SIG-M5 treated with dmso at 0.1 percent for 504 hours (cell line): ENCODE results near the gene MAP3K1.
"Not testable (repeated sequence)": the region's sequence is repeated elsewhere in the genome, so short reads cannot be mapped to it uniquely, and the experiment has no call there.

Experiments
- DNase-seq: peaks from one replicate; lab custom pipeline; 2025; ENCODE audit not compliant: unreplicated experiment; lab: John Stamatoyannopoulos, UW

MAP3K1 gene

DNA sequence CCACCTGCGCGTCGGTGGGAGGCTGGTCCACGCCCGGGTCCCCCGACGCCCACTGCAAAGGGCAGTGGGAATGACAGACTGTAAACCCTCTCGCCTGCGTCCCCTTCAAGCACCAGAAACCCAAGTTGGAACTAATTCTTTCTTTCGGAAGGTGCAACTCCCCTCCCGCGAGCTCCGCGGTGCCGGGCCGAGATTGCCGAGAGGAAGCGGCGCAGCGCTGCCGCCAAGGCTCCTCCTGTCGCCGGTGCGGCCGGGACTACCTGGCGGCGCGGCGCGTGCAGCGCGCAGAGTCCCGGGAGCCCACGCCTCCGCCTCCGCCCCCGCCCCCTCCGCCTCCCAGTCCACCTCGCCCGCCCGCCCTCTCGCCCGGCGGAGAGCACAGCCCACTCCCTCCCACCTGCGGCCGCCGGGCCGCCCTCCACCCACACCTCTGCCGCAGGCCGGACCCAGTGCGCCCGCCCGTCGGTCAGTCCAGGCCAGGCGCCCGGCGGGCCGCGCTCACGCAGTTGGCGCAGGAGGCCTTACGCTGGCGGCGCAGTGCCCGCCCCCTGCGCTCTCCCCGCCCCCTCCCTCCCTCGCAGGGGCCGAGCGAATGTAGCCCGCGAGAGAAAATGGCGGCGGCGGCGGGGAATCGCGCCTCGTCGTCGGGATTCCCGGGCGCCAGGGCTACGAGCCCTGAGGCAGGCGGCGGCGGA is at the start of gene MAP3K1:
MAP3K1 (plus strand) TSS at position 587 of the 695 bp plus-strand sequence; CDS start at position 612, 25 bp downstream.
- DNase-seq: peak; percentile 67

DNA sequence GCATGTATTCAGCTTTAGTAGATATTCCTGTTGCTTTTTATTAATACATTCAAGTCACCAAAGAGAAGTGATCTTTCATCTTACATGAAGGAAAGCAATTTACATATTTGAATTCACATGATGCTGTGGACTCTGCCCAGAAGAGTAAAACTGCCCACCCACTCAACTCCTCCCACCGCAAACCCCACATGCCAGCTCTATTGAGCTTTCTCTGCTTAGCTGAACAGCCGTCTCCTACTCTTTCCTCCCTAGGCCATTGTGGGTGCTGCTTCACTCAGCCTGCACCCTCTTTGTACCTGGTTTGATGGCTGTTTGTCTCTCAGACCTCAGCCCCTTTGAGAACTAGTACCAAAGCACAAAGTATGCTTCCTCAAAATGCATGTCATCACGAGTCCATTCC is 48.4 kb upstream of the MAP3K1 start:
- DNase-seq: no peak

DNA sequence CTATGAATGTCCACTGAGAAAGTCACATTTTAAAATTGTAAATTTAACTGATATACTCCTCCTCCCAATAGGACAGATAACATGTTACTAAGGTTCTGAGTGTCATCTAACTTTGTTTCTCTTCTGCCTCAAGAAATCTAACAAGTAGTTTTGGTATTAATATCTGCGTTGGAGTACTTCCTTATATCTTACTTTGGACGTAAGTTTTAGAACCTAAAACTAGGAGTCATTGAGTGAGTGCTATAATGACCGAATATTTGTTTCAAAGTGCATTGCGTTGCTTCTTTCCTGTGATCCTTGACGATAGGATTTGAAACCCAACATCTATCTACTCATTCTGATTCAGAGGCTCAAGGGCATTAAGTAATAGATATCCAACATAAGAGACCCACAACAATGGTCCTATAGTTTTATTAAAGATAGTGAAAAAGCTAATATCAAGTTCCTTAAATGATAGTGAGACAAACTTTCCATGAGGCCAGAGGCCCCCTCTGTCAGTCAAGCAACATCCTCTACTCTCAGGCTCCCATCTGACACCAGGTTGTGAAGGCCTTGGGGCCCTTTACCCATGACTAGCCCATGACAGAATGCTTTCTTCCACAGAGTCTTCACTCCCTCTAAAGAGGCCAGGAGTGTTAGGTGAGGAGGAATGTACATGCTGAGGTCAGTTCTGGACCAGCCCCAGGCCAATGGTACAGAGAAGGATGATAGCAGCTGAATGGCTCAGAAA is 45.3 kb upstream of the MAP3K1 start:
- no peak for DNase-seq

DNA sequence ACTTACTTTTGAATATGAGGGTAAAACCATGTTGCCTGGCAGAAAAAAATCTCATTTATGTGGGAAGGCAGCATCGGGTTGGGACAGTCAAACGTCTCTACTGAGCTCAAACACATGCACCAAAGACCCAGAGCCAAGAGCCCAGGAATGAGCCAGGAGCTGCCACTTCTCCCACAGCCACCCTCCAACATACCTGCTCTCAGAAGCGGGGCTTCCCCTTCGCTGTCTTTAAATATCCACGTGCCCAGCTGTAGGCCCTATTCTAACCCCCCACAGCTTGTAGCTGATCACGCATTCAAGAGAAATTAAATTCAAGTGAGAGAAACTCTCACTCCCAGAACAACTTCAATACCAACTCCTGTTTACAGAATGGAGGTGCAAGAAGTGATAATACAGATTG is 42.6 kb upstream of the MAP3K1 start:
- no peak for DNase-seq

DNA sequence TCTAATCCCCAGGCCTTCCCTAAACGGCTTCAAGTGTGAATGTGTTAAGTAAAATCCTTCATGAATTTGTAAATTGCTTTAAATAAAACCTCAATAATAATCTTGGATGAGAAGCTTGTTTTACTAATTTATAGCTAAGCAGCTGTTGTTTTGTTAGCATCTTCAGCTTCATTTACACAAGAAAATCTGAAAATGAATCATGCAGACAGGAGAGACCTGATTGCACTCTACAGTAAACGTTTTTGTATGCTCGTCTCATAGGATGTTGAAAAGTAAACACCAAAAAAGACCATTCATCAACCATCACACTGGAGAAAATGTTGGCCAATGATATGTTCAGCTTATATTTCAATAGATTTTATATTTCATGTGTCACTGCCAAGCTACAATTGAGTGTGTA is 40.4 kb upstream of the MAP3K1 start:
- no peak for DNase-seq

DNA sequence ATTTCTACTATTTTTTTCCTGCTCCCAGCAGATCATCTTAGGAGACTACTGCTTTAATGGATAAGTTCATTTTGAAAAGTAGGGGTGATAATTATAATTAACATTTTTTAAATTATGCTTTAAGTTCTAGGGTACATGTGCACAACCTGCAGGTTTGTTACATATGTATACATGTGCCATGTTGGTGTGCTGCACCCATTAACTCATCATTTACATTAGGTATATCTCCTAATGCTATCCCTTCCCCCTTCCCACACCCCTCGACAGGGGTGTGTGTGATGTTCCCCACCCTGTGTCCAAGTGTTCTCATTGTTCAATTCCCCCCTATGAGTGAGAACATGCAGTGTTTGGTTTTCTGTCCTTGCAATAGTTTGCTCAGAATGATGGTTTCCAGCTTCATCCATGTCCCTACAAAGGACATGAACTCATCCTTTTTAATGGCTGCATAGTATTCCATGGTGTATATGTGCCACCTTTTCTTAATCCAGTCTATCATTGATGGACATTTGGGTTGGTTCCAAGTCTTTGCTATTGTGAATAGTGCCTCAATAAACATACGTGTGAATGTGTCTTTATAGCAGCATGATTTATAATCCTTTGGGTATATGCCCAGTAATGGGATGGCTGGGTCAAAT is 39.0 kb upstream of the MAP3K1 start:
- DNase-seq: not testable (repeated sequence)

DNA sequence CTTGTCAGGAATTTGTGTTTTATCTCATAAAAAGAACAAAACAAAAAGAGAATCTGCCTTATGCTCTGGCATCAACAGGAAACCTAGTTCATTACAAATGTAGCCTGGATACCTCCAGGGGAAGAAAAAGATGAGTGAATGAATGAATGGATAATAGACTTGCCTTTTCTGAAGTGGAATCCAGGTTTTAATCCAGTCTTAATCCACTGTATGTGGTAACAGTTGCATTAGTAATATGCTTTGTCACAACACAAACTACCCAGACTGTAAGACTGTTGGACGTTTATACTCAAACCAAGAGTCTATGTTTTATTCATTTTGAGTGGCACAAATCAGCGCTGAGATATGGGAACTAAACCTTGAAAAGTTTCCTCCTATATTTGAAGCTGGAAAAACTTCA is 32.1 kb upstream of the MAP3K1 start:
- no peak for DNase-seq

DNA sequence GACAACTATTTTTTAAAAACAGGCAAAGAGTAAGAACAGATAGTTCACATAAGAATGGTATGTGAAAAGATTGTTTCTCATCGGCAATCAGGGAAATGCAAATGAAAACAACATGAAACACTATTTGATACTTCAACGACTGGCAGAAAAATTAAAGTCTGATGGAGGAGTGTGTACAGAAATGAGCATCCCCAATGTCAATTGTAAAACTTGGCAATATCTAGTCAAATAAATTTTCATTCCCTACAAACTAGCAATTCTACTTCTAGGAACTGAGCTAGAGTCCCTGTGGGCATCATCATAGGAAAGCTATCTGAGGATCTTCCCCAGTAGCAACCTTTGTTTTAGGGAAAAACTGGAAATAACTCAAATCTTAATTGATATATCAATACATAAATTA is 29.0 kb upstream of the MAP3K1 start:
- DNase-seq: no peak

DNA sequence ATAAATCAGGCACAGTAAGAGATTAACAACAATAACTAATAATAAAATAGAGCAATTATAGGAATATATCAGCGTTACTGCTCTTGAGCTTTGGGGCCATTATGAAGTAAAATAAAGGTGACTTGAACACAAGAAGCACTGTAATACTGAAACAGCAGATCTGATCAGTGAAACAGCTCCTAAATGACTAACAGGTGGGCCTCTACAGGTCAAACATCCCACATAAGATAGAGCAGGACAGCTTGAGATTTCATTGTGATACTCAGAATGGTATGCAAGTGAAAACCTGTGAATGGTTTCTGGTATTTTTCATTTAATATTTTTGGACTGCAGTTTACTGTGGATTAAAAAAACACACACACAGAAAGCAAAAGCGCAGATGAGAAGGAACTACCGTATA is 24.0 kb upstream of the MAP3K1 start:
- DNase-seq: no peak

DNA sequence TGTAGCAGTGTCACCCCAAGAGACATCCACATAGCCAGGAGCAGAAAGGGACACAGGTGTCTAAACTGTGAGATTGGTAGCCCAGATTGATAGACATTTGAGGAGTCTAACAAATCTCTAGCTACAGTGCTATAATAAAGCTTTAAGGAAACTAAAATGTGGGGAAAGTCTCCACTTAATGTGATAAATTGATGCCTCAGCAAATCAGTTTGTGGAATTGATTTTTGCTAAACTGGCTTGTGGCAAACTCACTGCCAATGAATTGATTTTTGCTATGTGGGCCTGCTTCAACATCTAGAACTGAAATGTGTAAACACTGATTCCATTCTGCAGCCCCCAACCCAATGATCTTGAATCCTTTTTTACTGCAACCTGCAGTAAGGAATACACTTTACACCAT is 16.8 kb upstream of the MAP3K1 start:
- no peak for DNase-seq

DNA sequence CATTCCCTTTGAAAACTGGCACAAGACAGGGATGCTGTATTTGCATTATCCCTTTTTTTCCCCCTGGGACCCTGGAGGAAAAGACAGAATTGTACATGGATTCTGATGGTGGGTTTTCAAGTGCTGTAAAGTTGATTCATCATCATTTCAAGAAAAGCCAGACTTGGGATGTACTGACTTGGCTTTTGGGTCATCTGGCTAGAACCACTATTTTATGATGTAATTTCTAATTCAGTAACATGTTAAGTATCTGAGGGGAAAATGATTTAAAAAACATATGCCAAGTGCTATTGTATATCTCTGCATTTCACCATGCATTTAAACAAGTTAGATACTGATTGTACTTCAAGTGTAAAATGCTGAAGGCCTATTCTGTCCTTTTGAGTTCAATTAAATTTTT is 15.2 kb upstream of the MAP3K1 start:
- DNase-seq: no peak

DNA sequence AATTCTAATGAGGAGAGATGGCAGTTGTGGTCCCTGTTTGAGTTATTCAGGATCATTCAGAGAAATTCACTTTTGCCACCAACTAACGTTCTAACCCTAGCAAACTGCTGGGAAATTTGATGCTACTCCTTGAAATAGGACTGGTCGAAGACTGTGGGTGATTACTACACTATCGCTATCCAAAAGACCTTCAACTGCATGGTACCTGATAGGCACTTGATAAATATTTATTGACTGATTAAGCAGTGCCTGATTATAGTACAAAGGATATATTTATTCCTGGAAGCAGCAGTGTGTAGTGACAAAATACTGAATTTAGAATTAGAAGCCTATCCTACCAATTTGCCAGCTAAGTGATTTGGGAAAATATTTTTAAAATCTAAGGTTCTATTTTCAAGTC is 14.1 kb upstream of the MAP3K1 start:
- no peak for DNase-seq

DNA sequence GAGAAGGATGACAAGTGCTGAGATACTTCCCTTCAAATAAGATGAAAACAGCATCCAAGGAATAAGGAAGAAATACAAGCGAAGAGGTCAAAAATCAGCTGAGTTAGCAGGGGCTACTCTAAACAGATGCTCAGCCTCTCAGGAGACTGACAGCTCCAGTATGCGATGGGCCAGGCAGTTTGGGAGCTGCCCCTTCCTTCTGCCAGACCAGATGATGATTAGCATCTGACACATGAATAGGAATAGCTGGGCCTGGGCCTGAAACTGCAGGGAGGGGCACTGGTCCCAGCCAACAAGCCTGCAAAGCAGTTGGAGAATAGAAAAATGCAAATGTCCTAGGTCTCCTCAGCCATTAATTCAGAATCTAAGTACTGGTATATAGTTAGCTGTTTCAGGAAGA is 13.1 kb upstream of the MAP3K1 start:
- DNase-seq: no peak

DNA sequence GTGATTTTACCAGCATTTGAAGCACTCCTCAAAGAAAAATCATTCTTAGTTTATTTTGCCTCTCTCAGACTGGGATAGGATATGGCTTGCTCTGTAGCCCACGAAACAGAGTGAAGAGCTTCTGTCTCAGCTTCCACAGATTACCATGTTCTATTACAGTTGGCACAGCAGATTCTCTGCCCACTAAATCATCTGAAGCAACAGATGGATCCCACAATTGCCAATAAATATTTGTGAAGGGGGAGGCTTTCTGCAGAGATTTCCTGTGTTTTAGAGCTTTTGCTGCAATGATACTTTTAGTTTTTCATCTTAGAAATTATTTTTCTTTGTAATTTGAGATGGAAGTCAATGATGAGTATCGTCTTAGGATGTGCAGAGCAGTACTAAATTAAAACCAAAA is 12.3 kb upstream of the MAP3K1 start:
- DNase-seq: no peak

DNA sequence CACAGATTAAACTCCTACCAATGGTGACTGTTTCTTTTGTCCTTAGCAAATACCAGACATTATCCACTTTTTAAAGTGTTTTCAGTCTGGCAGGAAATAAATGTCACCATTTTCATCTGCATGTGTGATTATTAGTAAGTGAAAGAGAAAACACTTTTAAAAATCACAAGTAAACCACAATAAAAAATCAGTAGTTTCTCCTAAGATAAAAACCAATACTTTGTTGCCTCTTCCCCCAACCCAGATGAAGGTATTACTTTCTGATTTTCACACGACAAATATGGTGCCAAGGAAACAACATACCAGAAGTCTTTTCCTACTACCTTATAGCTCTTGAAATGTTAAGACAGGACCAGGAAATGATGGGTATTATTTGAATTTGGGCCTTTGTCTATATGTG is 11.5 kb upstream of the MAP3K1 start:
- no peak for DNase-seq

DNA sequence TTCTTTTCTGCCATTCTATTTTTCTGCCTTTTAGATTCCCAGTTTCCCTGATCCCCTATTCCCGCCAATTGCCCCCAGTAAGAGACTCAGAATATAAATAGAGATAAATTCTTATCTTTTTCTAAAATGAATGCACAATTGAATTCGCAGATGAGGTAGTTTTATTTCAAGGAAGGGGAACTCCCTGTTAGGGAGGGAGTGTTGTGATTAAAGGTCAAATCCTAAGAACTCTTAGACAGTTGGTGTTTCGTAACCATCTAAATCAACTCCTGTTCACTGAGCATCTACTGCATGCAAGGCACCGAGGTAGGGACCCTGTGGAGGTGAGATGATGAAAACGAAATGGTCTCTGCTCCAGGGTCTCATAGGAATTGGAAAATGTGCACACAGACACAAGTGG is 7.7 kb upstream of the MAP3K1 start:
- no peak for DNase-seq

DNA sequence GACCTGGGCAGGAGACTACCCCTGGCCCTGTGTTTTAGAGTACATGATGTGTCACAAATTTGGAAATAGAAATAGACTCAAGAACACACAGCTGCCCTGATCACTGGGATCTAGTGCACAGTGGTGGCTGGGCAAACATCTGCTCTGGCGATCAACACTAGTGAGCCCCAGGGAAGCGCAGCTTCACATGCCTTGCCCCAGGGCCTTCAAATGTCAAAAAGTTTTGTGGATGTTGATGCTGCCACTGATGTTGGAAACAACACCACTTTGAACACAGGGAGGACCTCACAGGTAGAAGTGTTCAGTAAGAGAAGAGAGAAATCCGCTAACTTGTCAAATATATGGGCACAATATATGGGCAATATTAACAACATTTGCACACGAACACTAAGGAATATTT is 7.1 kb upstream of the MAP3K1 start:
- no peak for DNase-seq

DNA sequence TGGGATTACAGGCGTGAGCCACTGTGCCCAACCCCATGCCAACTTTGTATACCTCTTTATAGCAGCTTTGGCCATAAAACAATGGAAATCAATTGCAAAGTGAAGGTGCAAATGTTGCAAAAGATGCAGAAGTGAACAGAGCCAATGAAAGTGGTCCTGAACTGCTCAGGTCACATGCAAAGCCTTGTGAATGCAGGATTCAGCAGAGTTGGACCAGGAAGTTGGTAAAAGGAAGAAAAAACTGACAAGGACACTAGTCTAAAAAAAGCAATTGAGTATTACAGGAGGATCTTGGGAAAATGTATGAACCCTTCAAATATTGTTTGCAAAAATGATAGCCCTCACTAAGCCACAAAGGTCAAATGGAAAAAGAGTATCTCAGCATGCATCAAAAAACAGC is 4.5 kb upstream of the MAP3K1 start:
- DNase-seq: no peak

DNA sequence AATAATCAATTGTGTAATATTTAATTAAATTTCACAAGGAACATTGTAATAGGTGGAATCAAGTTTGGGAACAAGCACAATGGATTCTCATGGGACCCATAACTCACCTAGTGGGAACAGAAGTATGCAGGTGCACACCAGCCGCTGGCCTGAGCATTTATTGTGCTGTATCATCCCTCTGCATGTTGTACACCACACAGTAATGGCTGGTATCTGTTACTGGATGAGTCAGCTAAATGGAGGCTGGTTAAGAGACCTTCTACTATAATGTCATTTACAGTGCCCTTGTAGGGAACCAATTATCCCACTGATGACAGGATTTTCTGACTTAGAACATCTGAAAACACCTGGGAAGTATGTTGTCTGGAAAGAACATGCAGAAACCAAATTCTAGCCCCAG is 3.2 kb upstream of the MAP3K1 start:
- DNase-seq: no peak

DNA sequence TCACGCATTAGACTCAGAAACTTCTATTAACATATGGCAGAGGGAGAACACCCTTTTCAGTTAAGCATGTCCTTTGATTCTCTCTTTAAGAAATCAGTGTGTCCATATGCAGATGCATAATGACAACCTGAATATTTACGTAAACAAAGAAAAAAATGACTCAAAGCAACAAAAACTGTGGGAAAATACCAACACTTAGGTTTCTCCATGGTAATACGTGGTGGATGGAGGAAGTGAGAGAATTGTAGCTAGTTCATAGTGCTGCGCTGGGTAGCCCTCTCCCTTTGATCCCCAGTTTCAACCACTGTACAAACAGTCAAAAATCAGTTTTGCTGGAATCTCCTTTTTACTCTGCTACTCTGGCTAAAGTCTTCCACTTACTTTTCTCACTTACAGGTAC is 2.0 kb upstream of the MAP3K1 start:
- peak; percentile 37 for DNase-seq

DNA sequence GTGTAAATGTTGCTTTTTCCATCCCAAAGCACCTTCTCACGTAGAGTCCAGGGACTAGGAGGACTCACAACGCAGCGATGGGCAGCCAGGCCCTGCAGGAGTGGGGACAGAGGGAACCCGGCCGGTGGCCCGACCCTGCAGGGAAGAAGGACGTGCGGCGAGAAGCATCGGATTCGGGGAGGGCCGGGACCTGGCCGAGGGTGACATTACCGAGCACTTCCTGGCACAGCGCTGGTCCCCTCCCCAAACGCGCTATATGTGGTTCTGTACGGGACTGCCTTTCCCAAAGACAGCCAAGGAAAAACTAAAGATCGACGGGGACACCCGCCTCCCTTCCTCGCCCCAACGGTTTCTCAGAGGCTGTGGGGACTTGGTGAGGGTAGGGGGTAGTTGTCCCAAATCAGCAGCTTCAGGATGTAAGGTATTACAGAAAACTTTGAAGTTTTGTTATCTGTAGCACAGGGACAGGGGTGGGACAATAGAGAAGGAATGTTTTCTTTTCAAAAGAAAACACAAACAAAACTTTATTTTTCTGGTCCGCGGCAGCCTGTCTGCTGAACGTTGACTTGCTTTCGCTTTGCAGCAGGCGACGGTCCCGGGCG is 887 bp upstream of the MAP3K1 start:
- DNase-seq: no peak
